SK-N-SH (cell line): ENCODE measurements around the gene SEZ6L2. TPM values are rescaled to one million over a fixed set of nuclear protein-coding genes. Genes with fewer than 3 reads are reported as not detected.

Source experiments
- CTCF ChIA-PET: fragments of 300-600, 350-600 bp; formaldehyde crosslinking; extraction: SDS; loops from one replicate; lab custom pipeline; 2021; lab: Yijun Ruan, JAX
- POLR2A ChIA-PET: fragments of 350-600 bp; sonication (Branson Sonifier 250); formaldehyde crosslinking; extraction: SDS; loops from one replicate; lab custom pipeline; 2020; ENCODE audit warnings: antibody characterized with exemption, inconsistent platforms; lab: Yijun Ruan, JAX
- DNase-seq: peaks from one replicate; pipeline ENCODE4 v3.0.0; 2012
- H2AFZ ChIP-seq: fragments of 200-600 bp; sonication (generic); 2 replicates; pipeline ENCODE4 v1.8.1; 2016; ENCODE audit warnings: antibody characterized with exemption, mild to moderate bottlenecking, low read depth
- H3F3A ChIP-seq: fragments of 200-600 bp; sonication (generic); replicated peaks from 2 replicates; pipeline ENCODE3; 2016; ENCODE audit warnings: antibody characterized with exemption, mild to moderate bottlenecking; ENCODE audit not compliant: insufficient read depth
- H3K27ac ChIP-seq, 2 experiments: fragments of 200-500 bp in 1 of 2; fragments of 200-600 bp in 1 of 2; sonication (Bioruptor generic) in 1 of 2; sonication (generic), shearing (Covaris generic) in 1 of 2; 2 replicates each; pipeline versions ENCODE4 v1.5.1 to v1.6.1; 2014 to 2016; ENCODE audit warnings: low read depth in 2 of 2, inconsistent platforms in 1 of 2, low read length in 1 of 2, mild to moderate bottlenecking in 1 of 2, mixed read lengths in 1 of 2
- H3K27me3 ChIP-seq: fragments of 200-600 bp; sonication (generic), shearing (Covaris generic); 2 replicates; pipeline ENCODE4 v1.6.1; 2016; ENCODE audit warnings: mixed run types; ENCODE audit not compliant: insufficient read depth
- H3K36me3 ChIP-seq, 2 experiments: fragments of 200-500 bp in 1 of 2; fragments of 200-600 bp in 1 of 2; sonication (Bioruptor generic) in 1 of 2; sonication (generic) in 1 of 2; replicated peaks in 1 of 2; 2 replicates each; pipeline versions ENCODE3 to v1.5.1; 2014 to 2016; ENCODE audit warnings: low read length in 1 of 2, mild to moderate bottlenecking in 1 of 2; ENCODE audit not compliant: insufficient read depth in 2 of 2, control insufficient read depth in 1 of 2
- H3K4me1 ChIP-seq, 2 experiments: fragments of 200-500 bp in 1 of 2; fragments of 200-600 bp in 1 of 2; sonication (Bioruptor generic) in 1 of 2; sonication (generic), shearing (Covaris generic) in 1 of 2; 2 replicates each; pipeline versions ENCODE4 v1.5.1 to v1.6.1; 2014 to 2016; ENCODE audit warnings: low read depth in 1 of 2, low read length in 1 of 2, mixed run types in 1 of 2; ENCODE audit not compliant: insufficient read depth in 2 of 2, control insufficient read depth in 1 of 2
- H3K4me2 ChIP-seq: fragments of 200-600 bp; sonication (generic), shearing (Covaris generic); 2 replicates; pipeline ENCODE4 v1.6.1; 2017; ENCODE audit warnings: mixed run types
- H3K4me3 ChIP-seq, 2 experiments: fragments of 200-500 bp in 1 of 2; fragments of 200-600 bp in 1 of 2; sonication (Bioruptor generic) in 1 of 2; sonication (generic), shearing (Covaris generic) in 1 of 2; 2 replicates each; pipeline versions ENCODE4 v1.5.1 to v1.8.1; 2014 to 2016; ENCODE audit warnings: low read depth in 2 of 2, inconsistent platforms in 1 of 2, low read length in 1 of 2, mild to moderate bottlenecking in 1 of 2, mixed read lengths in 1 of 2, moderate library complexity in 1 of 2
- H3K79me2 ChIP-seq: fragments of 200-600 bp; sonication (generic); 2 replicates; pipeline ENCODE4 v1.8.1; 2017; ENCODE audit warnings: mild to moderate bottlenecking; ENCODE audit not compliant: insufficient read depth
- H3K9ac ChIP-seq: fragments of 200-600 bp; sonication (generic); 2 replicates; pipeline ENCODE4 v1.6.1; 2017; ENCODE audit warnings: mixed run types
- H3K9me2 ChIP-seq: fragments of 200-600 bp; sonication (generic); 2 replicates; pipeline ENCODE4 v1.6.1; 2017; ENCODE audit warnings: mixed run types
- H3K9me3 ChIP-seq: fragments of 200-600 bp; sonication (generic); 2 replicates; pipeline ENCODE4 v1.6.1; 2017; ENCODE audit warnings: mixed run types, mild to moderate bottlenecking, moderate library complexity
- H4K20me1 ChIP-seq: fragments of 200-600 bp; sonication (generic); 2 replicates; pipeline ENCODE4 v1.6.1; 2017; ENCODE audit warnings: mild to moderate bottlenecking, mixed run types; ENCODE audit not compliant: insufficient read depth
- ELF1 ChIP-seq: IDR thresholded peaks from 2 replicates; pipeline ENCODE4 v1.4.0; 2012
- EZH2phosphoT487 ChIP-seq: fragments of 200-600 bp; sonication (generic); IDR thresholded peaks from 2 replicates; pipeline ENCODE4 v1.6.1; 2017; ENCODE audit warnings: low read depth, mixed run types, mild to moderate bottlenecking, antibody characterized with exemption, moderate library complexity, borderline replicate concordance
- GABPA ChIP-seq: IDR thresholded peaks from 2 replicates; pipeline ENCODE4 v1.4.0; 2012; ENCODE audit warnings: low read depth, mild to moderate bottlenecking
- GATA2 ChIP-seq: sonication (generic); formaldehyde crosslinking; IDR thresholded peaks from 2 replicates; pipeline ENCODE4 v1.5.0; 2020; ENCODE audit warnings: mild to moderate bottlenecking, missing genetic modification reagents
- MEF2A ChIP-seq: IDR thresholded peaks from 2 replicates; pipeline ENCODE4 v1.4.0; 2012; ENCODE audit warnings: low read depth, borderline replicate concordance
- NRF1 ChIP-seq: IDR thresholded peaks from 2 replicates; pipeline ENCODE4 v1.6.1; 2012; ENCODE audit warnings: low read depth, mild to moderate bottlenecking, low read length
- RCOR1 ChIP-seq: fragments of 150-350 bp; IDR thresholded peaks from 2 replicates; pipeline ENCODE4 v1.6.1; 2017; ENCODE audit warnings: antibody characterized with exemption, low read length
- TCF12 ChIP-seq: IDR thresholded peaks from 2 replicates; pipeline ENCODE4 v1.4.0; 2012
- WGBS: methylation state at CpG from one replicate; pipeline ENCODE4 v1.1.6; 2017; ENCODE audit warnings: low lambda C conversion rate; 5-methylcytosine and 5-hydroxymethylcytosine counted together
- polyA plus RNA-seq, 3 experiments: library from polyadenylated mRNA; depleted of rRNA; stranded (reverse); fragments of >200 nt; gene quantifications; 2 replicates each; pipeline ENCODE4 v1.2.3, GENCODE V29; 2012
- TF ChIP-seq, protein P1 (sequence below): IDR thresholded peaks from 2 replicates; pipeline ENCODE4 v1.4.0; 2012; ENCODE audit warnings: low read depth
- TF ChIP-seq, protein P2 (sequence below): IDR thresholded peaks from 2 replicates; pipeline ENCODE4 v1.6.1; 2012; ENCODE audit warnings: mild to moderate bottlenecking, low read depth, low read length, moderate library complexity

SEZ6L2 gene
- polyA plus RNA-seq, 1 of the 3 experiments (the other 2 are of a cell fraction) = 59.8 TPM

DNA sequence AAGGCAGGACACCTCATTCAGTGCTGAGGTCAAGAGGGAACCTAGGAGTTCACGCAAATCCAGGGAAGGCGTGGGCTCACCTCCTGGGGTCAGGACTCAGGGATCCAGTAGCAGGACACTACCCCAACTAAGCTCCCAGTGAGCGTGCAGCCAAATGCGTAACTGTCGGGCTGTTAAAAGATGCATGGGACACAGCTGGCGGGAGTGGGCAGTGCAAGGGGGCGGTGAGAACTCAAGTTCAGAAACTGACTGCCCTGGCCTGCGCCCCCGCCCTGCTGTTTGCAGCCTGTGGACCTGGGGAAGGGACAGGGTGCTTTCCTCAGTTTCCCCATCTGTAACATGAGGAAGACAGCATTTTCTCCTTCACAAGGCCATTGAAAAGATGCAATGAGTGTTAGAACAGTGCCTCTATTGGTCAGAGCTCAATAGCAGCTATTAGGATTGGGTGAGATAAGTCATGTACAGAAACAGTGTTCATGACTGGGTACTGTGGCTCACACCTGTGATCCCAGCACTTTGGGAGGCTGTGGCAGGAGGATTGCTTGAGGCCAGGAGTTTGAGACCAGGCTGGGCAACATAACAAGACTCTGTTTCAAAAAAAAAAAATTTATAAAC, 56.5 kb downstream of the SEZ6L2 start:
- no peak overlapping the region for H3K27ac ChIP-seq
- H3K9me2 ChIP-seq = no peaks in the 10 kb centered on the region
- H3K4me3 ChIP-seq = no peak overlapping the region
- H4K20me1 ChIP-seq = no peaks in the 10 kb centered on the region
- no peaks in the 10 kb centered on the region for H3K4me1 ChIP-seq
- DNase-seq = no peak
- POLR2A ChIA-PET = no interaction called here
- 100% methylated on average over 1 of the region's 9 CpGs for WGBS
- H2AFZ ChIP-seq = no peak overlapping the region
- H3K36me3 ChIP-seq = peaks cover 31 to 40% of the 10 kb centered on the region in 2 experiments
- no peak overlapping the region for H3K9ac ChIP-seq
- TF ChIP-seq, protein P1, sequence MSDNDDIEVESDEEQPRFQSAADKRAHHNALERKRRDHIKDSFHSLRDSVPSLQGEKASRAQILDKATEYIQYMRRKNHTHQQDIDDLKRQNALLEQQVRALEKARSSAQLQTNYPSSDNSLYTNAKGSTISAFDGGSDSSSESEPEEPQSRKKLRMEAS = no peak
- no peak for TF ChIP-seq EZH2phosphoT487
- TF ChIP-seq TCF12 = no peak
- TF ChIP-seq NRF1 = no peak
- no peak for TF ChIP-seq ELF1
- TF ChIP-seq, protein P2, sequence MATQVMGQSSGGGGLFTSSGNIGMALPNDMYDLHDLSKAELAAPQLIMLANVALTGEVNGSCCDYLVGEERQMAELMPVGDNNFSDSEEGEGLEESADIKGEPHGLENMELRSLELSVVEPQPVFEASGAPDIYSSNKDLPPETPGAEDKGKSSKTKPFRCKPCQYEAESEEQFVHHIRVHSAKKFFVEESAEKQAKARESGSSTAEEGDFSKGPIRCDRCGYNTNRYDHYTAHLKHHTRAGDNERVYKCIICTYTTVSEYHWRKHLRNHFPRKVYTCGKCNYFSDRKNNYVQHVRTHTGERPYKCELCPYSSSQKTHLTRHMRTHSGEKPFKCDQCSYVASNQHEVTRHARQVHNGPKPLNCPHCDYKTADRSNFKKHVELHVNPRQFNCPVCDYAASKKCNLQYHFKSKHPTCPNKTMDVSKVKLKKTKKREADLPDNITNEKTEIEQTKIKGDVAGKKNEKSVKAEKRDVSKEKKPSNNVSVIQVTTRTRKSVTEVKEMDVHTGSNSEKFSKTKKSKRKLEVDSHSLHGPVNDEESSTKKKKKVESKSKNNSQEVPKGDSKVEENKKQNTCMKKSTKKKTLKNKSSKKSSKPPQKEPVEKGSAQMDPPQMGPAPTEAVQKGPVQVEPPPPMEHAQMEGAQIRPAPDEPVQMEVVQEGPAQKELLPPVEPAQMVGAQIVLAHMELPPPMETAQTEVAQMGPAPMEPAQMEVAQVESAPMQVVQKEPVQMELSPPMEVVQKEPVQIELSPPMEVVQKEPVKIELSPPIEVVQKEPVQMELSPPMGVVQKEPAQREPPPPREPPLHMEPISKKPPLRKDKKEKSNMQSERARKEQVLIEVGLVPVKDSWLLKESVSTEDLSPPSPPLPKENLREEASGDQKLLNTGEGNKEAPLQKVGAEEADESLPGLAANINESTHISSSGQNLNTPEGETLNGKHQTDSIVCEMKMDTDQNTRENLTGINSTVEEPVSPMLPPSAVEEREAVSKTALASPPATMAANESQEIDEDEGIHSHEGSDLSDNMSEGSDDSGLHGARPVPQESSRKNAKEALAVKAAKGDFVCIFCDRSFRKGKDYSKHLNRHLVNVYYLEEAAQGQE = no peak
- TF ChIP-seq GABPA = no peak
- no peak for TF ChIP-seq MEF2A
- TF ChIP-seq GATA2 (CRISPR knock-in tag) = no peak
- H3F3A ChIP-seq = peaks cover 10% of the 10 kb centered on the region
- no peaks in the 10 kb centered on the region for H3K79me2 ChIP-seq
- CTCF ChIA-PET = interaction anchor here (1.2 to 1.7 kb wide), 3 partner anchors 10 to 35 kb away, joined by 3 to 6 read pairs (median 5); no protein-coding TSS in a partner anchor
- H3K27me3 ChIP-seq = no peaks in the 10 kb centered on the region
- H3K9me3 ChIP-seq = no peaks in the 10 kb centered on the region
- no peak overlapping the region for H3K4me2 ChIP-seq

DNA sequence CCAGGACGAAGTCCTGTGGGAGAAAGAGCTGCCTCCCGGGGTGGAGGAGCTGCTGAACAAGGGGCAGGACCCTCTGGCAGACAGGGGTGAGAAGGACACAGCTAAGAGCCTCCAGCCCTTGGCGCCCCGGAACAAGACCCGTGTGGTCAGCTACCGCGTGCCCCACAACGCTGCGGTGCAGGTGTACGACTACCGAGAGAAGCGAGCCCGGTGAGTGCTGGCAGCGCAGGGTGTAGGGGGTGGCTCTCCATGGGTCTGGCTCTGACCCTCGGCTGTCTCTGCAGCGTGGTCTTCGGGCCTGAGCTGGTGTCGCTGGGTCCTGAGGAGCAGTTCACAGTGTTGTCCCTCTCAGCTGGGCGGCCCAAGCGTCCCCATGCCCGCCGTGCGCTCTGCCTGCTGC, 57.7 kb downstream of the SEZ6L2 start:
- Histone ChIP-seq H3K4me1 (no peaks in the 10 kb centered on the region), H3K9me2 (no peaks in the 10 kb centered on the region), H3K9me3 (no peaks in the 10 kb centered on the region), H4K20me1 (no peaks in the 10 kb centered on the region), H3K79me2 (no peaks in the 10 kb centered on the region), H3K36me3 (peaks cover 34 to 41% of the 10 kb centered on the region in 2 experiments), H3K4me3 (no peak overlapping the region), H3K9ac (no peak overlapping the region), H2AFZ (no peak overlapping the region), H3F3A (peaks cover 9% of the 10 kb centered on the region), H3K27ac (no peak overlapping the region), H3K27me3 (no peaks in the 10 kb centered on the region), H3K4me2 (no peak overlapping the region)
- no peak for TF ChIP-seq RCOR1
- DNase-seq = no peak
- ChIA-PET CTCF (interaction anchor here (0.9 to 1.0 kb wide), 2 partner anchors 9 to 27 kb away, joined by 3 read pairs; no protein-coding TSS in a partner anchor), POLR2A (no interaction called here)
- WGBS = 99% methylated on average over 15 of the region's 23 CpGs
